ENCODE data around the gene THRAP3. TPM values are rescaled to one million over a fixed set of nuclear protein-coding genes. Genes with fewer than 3 reads are reported as not detected.
"Not testable (repeated sequence)": the region's sequence is repeated elsewhere in the genome, so short reads cannot be mapped to it uniquely, and the experiment has no call there.

THRAP3 gene
- total RNA-seq, 2 donors from 2014 or later, result 81.0 to 103 TPM

DNA sequence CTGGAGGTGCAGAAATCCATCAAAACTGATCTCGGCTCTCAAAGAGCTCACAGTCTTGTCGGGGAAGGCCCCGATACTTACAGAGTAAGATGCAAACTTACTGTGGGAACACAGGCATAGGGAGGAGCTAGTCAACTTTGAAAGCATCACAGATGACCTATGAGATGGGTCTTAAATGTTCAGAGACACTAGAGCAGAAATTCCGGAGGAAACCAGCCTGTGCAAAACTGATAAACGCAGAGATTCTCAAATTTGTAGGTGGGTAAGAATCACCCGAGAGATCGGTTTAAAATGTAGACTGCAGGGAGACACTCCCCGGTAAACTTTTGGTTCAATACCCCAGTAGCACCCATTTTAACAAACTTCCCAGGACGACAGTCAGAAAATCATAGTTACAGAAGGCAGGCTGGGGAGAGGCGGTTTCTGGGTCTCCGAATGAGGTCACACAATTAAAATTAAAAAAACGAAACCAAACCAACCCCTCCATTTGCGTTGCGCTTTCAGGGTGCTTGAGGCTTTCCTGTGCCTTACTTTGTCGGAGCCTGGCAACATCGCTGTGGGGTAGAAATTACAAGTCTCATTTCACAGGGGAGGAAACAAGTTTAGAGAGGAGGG lies 755 bp upstream of the THRAP3 start:
- intact Hi-C loops (cut with DNase I), result no loop called here
- Histone ChIP-seq H3K4me1 (peaks cover 12% of the 10 kb centered on the region), H3K36me3 (no peaks in the 10 kb centered on the region), H3K9me3 (no peaks in the 10 kb centered on the region), H3K27me3 (no peaks in the 10 kb centered on the region), H3K27ac (peak overlapping the region; percentile 91), H3K9ac (ENCODE audit: low read depth in 2 of 2, low read length in 2 of 2) (peak overlapping the region; percentile 57 to 96), H3K4me3 (peak overlapping the region; percentile 81)
- DNase-seq, result peak; percentile 48
- TF ChIP-seq, protein P1, sequence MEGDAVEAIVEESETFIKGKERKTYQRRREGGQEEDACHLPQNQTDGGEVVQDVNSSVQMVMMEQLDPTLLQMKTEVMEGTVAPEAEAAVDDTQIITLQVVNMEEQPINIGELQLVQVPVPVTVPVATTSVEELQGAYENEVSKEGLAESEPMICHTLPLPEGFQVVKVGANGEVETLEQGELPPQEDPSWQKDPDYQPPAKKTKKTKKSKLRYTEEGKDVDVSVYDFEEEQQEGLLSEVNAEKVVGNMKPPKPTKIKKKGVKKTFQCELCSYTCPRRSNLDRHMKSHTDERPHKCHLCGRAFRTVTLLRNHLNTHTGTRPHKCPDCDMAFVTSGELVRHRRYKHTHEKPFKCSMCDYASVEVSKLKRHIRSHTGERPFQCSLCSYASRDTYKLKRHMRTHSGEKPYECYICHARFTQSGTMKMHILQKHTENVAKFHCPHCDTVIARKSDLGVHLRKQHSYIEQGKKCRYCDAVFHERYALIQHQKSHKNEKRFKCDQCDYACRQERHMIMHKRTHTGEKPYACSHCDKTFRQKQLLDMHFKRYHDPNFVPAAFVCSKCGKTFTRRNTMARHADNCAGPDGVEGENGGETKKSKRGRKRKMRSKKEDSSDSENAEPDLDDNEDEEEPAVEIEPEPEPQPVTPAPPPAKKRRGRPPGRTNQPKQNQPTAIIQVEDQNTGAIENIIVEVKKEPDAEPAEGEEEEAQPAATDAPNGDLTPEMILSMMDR (IDR thresholded peaks at IDR 0.05), result no peak

DNA sequence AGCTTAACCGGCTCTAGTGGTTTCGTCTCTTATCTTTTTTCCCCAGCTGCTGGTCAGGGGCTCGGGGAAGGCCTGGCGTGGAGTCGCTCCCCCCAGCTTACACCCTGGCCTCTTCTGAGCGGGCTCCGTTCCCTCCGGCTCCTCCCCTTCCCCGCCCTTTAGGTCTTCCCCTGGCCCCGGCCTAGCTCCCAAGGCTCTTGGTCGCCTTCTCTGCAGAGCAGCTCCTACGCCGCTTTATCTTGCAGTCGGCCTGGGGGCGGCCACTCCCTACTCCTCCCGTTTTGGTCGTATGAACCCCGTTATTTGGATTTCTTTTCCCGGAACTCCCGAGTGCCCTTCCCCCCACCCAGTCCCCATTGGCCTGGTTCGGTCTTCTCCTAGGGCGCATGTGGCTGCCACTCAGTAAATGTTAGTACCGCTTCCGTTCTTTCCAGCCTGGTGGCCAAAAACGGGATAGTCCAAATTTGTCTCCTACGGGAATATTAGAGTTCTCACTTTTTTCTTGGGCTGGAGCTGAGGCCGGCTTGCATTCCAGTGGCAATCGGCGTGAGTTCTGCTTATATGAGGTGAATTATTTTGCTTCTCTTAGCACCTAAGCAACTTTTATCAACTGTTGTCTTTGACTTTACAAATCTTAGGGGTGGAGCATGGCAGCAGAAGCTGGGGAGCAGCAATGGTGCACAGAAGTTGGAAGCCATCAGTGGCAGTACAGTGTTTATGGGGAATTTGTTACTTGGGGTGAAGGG lies 467 bp downstream of the THRAP3 start:
- Histone ChIP-seq H3K9me3 (no peaks in the 10 kb centered on the region), H3K36me3 (no peaks in the 10 kb centered on the region), H3K4me1 (peaks cover 12% of the 10 kb centered on the region), H3K27ac (peak overlapping the region; percentile 91), H3K27me3 (no peaks in the 10 kb centered on the region), H3K4me3 (peak overlapping the region; percentile 81), H3K9ac (ENCODE audit: low read depth in 2 of 2, low read length in 2 of 2) (peak overlapping the region; percentile 80 to 84)
- DNase-seq, result peak; percentile 84
- intact Hi-C loops (cut with DNase I), result no loop called here
- TF ChIP-seq, protein P1 (IDR thresholded peaks at IDR 0.05), result no peak

DNA sequence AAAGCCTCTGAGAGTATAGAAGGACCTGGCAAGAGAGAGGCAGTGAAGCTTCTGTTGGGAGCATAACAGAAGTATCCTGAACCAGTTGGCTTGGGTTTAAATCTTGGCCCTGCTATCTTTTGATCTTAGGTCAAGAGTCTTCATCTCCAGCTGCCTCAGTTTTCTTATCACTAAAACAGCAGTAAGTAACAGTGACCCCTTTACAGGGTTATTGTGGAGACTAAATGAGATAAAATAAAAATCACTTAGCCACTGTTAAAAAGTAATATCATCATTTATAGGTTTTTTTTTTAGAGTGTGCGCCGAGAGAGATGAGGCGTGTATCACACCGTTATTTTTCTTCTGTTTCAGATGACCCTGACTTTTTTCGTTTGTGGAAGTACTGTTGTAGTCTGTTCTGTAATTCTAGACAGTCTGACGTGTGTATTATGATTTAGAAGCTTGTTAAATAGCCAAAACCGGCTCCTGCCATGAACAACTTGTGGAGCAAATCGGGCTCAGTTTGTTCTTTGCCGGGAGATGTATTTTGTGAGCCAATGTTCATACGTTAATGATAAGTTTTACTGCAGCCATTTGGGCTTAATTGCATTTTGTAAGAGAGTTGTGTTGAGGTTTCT lies 1.1 kb downstream of the THRAP3 start:
- no peak for DNase-seq
- H3K9me3 ChIP-seq, result no peaks in the 10 kb centered on the region
- no peaks in the 10 kb centered on the region for H3K27me3 ChIP-seq
- H3K9ac ChIP-seq (ENCODE audit: low read depth in 2 of 2, low read length in 2 of 2), result peak overlapping the region; percentile 80 to 84
- H3K4me3 ChIP-seq, result peak overlapping the region; percentile 81
- TF ChIP-seq, protein P1 (IDR thresholded peaks at IDR 0.05), result no peak
- H3K27ac ChIP-seq, result peak overlapping the region; percentile 91
- intact Hi-C loops (cut with DNase I), result no loop called here
- H3K4me1 ChIP-seq, result peaks cover 12% of the 10 kb centered on the region
- H3K36me3 ChIP-seq, result peaks cover 2% of the 10 kb centered on the region

DNA sequence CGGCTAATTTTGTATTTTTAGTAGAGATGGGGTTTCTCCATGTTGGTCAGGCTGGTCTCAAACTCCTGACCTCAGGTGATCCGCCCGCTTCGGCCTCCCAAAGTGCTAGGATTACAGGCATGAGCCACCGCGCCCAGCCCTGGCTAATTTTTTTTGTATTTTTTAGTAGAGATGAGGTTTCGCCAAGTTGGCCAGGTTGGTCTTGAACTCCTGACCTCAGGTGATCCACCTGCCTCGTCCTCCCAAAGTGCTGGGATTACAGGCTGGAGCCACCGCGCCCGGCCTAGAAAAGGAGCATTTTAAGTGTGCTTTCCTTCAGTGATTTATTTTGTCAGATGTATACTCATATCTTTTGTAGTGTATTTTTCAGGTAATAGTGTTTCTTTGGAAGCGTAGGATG lies 6.0 kb downstream of the THRAP3 start:
- intact Hi-C loops (cut with DNase I); H3K4me3 ChIP-seq; H3K9ac ChIP-seq (ENCODE audit: low read depth in 2 of 2, low read length in 2 of 2); H3K27me3 ChIP-seq; H3K27ac ChIP-seq; DNase-seq; H3K36me3 ChIP-seq; H3K9me3 ChIP-seq: not testable (repeated sequence)
- peaks cover 12% of the 10 kb centered on the region for H3K4me1 ChIP-seq

DNA sequence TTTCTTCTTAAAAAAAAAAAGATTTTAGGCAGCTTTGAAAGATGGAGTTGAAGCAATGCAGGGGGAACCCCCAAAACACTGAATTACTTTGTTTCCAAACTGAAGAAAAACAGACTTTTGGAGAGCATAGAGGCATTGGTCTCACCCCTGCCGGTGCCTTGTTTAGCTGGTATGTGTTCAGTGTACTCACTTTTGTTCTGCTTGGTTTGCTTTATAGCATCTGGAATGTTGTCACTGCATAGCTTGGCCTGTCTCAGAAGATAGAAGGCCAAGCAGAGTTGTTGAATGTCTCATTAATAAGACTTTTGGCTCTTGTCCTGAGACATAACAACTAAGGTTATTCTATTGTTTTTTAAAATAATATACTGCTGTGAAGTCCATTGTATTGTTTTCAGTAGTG lies 6.9 kb downstream of the THRAP3 start:
- intact Hi-C loops (cut with DNase I), result no loop called here
- no peak overlapping the region for H3K4me3 ChIP-seq
- TF ChIP-seq, protein P1 (IDR thresholded peaks at IDR 0.05), result no peak
- no peak overlapping the region for H3K9ac ChIP-seq (ENCODE audit: low read depth in 2 of 2, low read length in 2 of 2)
- H3K36me3 ChIP-seq, result peaks cover 6% of the 10 kb centered on the region
- H3K27ac ChIP-seq, result no peak overlapping the region
- no peaks in the 10 kb centered on the region for H3K27me3 ChIP-seq
- peaks cover 4% of the 10 kb centered on the region for H3K4me1 ChIP-seq
- DNase-seq, result no peak
- no peaks in the 10 kb centered on the region for H3K9me3 ChIP-seq
